PC-9 (cell line): Measurements from ENCODE around the gene AP4M1. TPM values are rescaled to one million over a fixed set of nuclear protein-coding genes. Genes with fewer than 3 reads are reported as not detected.

ENCODE experiments used
- BruUV-seq: library from RNA; stranded (reverse); fragments of 400-500 nt; replicated peaks from 2 replicates; lab custom pipeline; 2021; lab: Mats Ljungman, UMichigan
- CTCF ChIA-PET: fragments of 300-600 bp; sonication (Branson Sonifier 250); formaldehyde crosslinking; loops from one replicate; lab custom pipeline; 2022; ENCODE audit warnings: antibody characterized with exemption; lab: Charles Lee
- POLR2A ChIA-PET: fragments of 300-600 bp; sonication (Branson Sonifier 250); formaldehyde crosslinking; loops from one replicate; lab custom pipeline; 2022; ENCODE audit warnings: antibody characterized with exemption; ENCODE audit not compliant: unreplicated experiment; lab: Charles Lee
- DNase-seq, 2 experiments: peaks; one replicate each; pipeline versions ENCODE4 v3.0.0 to v3.0.0-alpha.2; 2015 to 2022; ENCODE audit warnings: mixed read lengths in 1 of 2
- H2AFZ ChIP-seq: fragments of 200-600 bp; sonication (generic); 2 replicates; pipeline ENCODE4 v1.8.1; 2017; ENCODE audit warnings: antibody characterized with exemption
- H3F3A ChIP-seq: fragments of 200-600 bp; sonication (generic); 2 replicates; pipeline ENCODE4 v1.8.1; 2017; ENCODE audit warnings: antibody characterized with exemption, mild to moderate bottlenecking, low read depth; ENCODE audit not compliant: insufficient read depth
- H3K27ac ChIP-seq: fragments of 200-600 bp; sonication (generic); 2 replicates; pipeline ENCODE4 v1.6.1; 2016; ENCODE audit warnings: mixed run types
- H3K27me3 ChIP-seq: fragments of 200-600 bp; sonication (generic); 2 replicates; pipeline ENCODE4 v1.6.1; 2016; ENCODE audit warnings: low read depth, mixed run types; ENCODE audit not compliant: insufficient read depth
- H3K36me3 ChIP-seq: fragments of 200-600 bp; sonication (generic); 2 replicates; pipeline ENCODE4 v1.6.1; 2016; ENCODE audit warnings: low read depth, mixed run types
- H3K4me1 ChIP-seq: fragments of 200-600 bp; sonication (generic); replicated peaks from 2 replicates; pipeline ENCODE4 v1.6.1; 2016; ENCODE audit warnings: mixed run types; ENCODE audit not compliant: insufficient read depth
- H3K4me2 ChIP-seq: fragments of 200-600 bp; sonication (generic); 2 replicates; pipeline ENCODE4 v1.6.1; 2017; ENCODE audit warnings: mixed run types
- H3K4me3 ChIP-seq: fragments of 200-600 bp; sonication (generic); 2 replicates; pipeline ENCODE4 v1.6.1; 2016; ENCODE audit warnings: mixed run types
- H3K79me2 ChIP-seq: fragments of 200-600 bp; sonication (generic); 2 replicates; pipeline ENCODE4 v1.6.1; 2017; ENCODE audit warnings: low read depth, mixed run types
- H3K9me2 ChIP-seq: fragments of 200-600 bp; sonication (generic); 2 replicates; pipeline ENCODE4 v1.8.1; 2017; ENCODE audit warnings: mild to moderate bottlenecking; ENCODE audit not compliant: insufficient read depth
- H3K9me3 ChIP-seq: fragments of 200-600 bp; sonication (generic); 2 replicates; pipeline ENCODE4 v1.8.1; 2016; ENCODE audit warnings: low read depth; ENCODE audit not compliant: insufficient read depth
- H4K20me1 ChIP-seq: fragments of 200-600 bp; sonication (generic); 2 replicates; pipeline ENCODE4 v1.8.1; 2017; ENCODE audit not compliant: insufficient read depth
- CTCF ChIP-seq: fragments of 200-600 bp; sonication (generic); conservative IDR thresholded peaks from 2 replicates; pipeline ENCODE4 v1.6.1; 2017; ENCODE audit warnings: mixed run types, antibody characterized with exemption, mild to moderate bottlenecking, moderate library complexity
- EZH2 ChIP-seq: fragments of 200-600 bp; sonication (generic); IDR thresholded peaks from 2 replicates; pipeline ENCODE4 v1.8.0; 2017; ENCODE audit warnings: antibody characterized with exemption, low read depth
- intact Hi-C: fragments of 100-400 bp; cut with micrococcal nuclease; formaldehyde crosslinking; loops from one replicate; pipeline ENCODE4 v1.10.0; 2022; ENCODE audit not compliant: unreplicated experiment
- total RNA-seq: library from RNA; stranded (reverse); gene quantifications from 2 replicates; pipeline ENCODE4 v1.2.3, GENCODE V29; 2021

The AP4M1 gene
- total RNA-seq, 1 experiment from 2014 or later: 18.1 TPM

GRCh38 chr7:100079024-100079560, 22.4 kb upstream of the AP4M1 start:
- POLR2A ChIA-PET: interaction anchor here (0.6 kb wide), 1 partner anchor 23 kb away, joined by 7 read pairs; no protein-coding TSS in a partner anchor
- CTCF ChIA-PET: no interaction called here
- H4K20me1 ChIP-seq: peaks cover 8% of the 10 kb centered on the region; the same call in 1 of the 2 replicates

GRCh38 chr7:100080907-100081534, 20.4 kb upstream of the AP4M1 start:
- Histone ChIP-seq H3K36me3 (peaks cover 39% of the 10 kb centered on the region), H3K9me3 (no peaks in the 10 kb centered on the region; the same call in 1 of the 2 replicates), H2AFZ (peak overlapping the region; percentile 60), H3K4me2 (peak overlapping the region; percentile 78), H3K27me3 (no peaks in the 10 kb centered on the region), H3K27ac (peak overlapping the region; percentile 27; the same call in 1 of the 2 replicates), H4K20me1 (peaks cover 8% of the 10 kb centered on the region; the same call in 1 of the 2 replicates), H3K4me1 (peaks cover 15% of the 10 kb centered on the region), H3K4me3 (peak overlapping the region; percentile 93), H3K9me2 (no peaks in the 10 kb centered on the region), H3F3A (peaks cover 16% of the 10 kb centered on the region), H3K79me2 (peaks cover 52% of the 10 kb centered on the region)
- TF ChIP-seq EZH2: no peak
- TF ChIP-seq CTCF: no peak
- TSS peak; percentile 40 for BruUV-seq
- no peak for DNase-seq
- intact Hi-C loops: loop anchor here (1.0 to 5.0 kb wide), 6 partner anchors 32 to 709 kb away; partner anchors contain the start of genes ARPC1B, MEPCE, TRIM4 and ZSCAN21
- POLR2A ChIA-PET: interaction anchor here (0.6 kb wide), 1 partner anchor 68 kb away, joined by 3 read pairs; no protein-coding TSS in a partner anchor
- CTCF ChIA-PET: no interaction called here

More at GRCh38 chr7:100079024-100079560, 22.4 kb upstream of the AP4M1 start:
- H3K4me2 ChIP-seq: no peak overlapping the region
- H3K36me3 ChIP-seq: peaks cover 57% of the 10 kb centered on the region
- no peak overlapping the region for H3K27ac ChIP-seq
- peaks cover 16% of the 10 kb centered on the region for H3F3A ChIP-seq
- no peak overlapping the region for H3K4me3 ChIP-seq
- TF ChIP-seq EZH2 (no peak), CTCF (no peak)
- BruUV-seq: no TSS peak
- H3K27me3 ChIP-seq: no peaks in the 10 kb centered on the region
- H3K4me1 ChIP-seq: peaks cover 15% of the 10 kb centered on the region
- peaks cover 8% of the 10 kb centered on the region; the same call in 1 of the 2 replicates for H3K9me3 ChIP-seq
- intact Hi-C loops: no loop called here
- DNase-seq: no peak
- no peaks in the 10 kb centered on the region for H3K9me2 ChIP-seq
- peaks cover 52% of the 10 kb centered on the region for H3K79me2 ChIP-seq
- H2AFZ ChIP-seq: no peak overlapping the region

- Histone ChIP-seq H4K20me1 (peaks cover 8% of the 10 kb centered on the region; the same call in 1 of the 2 replicates), H2AFZ (peak within 1 kb of the TSS; percentile 69), H3K27me3 (no peaks in the 10 kb centered on the region), H3K4me2 (peak within 1 kb of the TSS; percentile 78), H3K4me3 (peak within 1 kb of the TSS; percentile 93), H3F3A (peaks cover 17% of the 10 kb centered on the region), H3K9me3 (no peaks in the 10 kb centered on the region; the same call in 1 of the 2 replicates), H3K4me1 (peaks cover 16% of the 10 kb centered on the region), H3K36me3 (peaks cover 34% of the 10 kb centered on the region), H3K9me2 (no peaks in the 10 kb centered on the region), H3K27ac (peak within 1 kb of the TSS; percentile 79), H3K79me2 (peaks cover 50% of the 10 kb centered on the region)
- ChIA-PET CTCF (interaction anchor here (1.1 kb wide), 1 partner anchor 51 kb away, joined by 7 read pairs; no protein-coding TSS in a partner anchor), POLR2A (interaction anchor here (0.6 to 1.1 kb wide), 2 partner anchors 20 to 69 kb away, joined by 3 to 24 read pairs; partner anchors contain the start of gene AP4M1)
- DNase-seq: peak; percentile 95 to 99
- TF ChIP-seq CTCF (peak; percentile 92), EZH2 (no peak)
- no TSS peak for BruUV-seq
- intact Hi-C loops: loop anchor here (1.0 to 5.0 kb wide), 8 partner anchors 20 to 709 kb away; partner anchors contain the start of genes AP4M1, ARPC1B, MCM7 and MEPCE
Measured at GRCh38 chr7:100081535-100082102, 19.8 kb upstream of the AP4M1 start, which contains the start of gene ZNF3. Gene ZNF3 (minus strand): TSS chr7:100081723. CDS start chr7:100077357, 4,366 bp downstream.
